HG02885 (cell line): ENCODE results near the gene HSD17B11.
"Not testable (repeated sequence)": the region's sequence is repeated elsewhere in the genome, so short reads cannot be mapped to it uniquely, and the experiment has no call there.

Experiments
- ATAC-seq: cut with Tn5 transposase; IDR thresholded peaks from one replicate; pipeline ENCODE4 v1.9.1; 2021; ENCODE audit warnings: mild to moderate bottlenecking; ENCODE audit not compliant: unreplicated experiment, poor library complexity

HSD17B11 gene, protein sequence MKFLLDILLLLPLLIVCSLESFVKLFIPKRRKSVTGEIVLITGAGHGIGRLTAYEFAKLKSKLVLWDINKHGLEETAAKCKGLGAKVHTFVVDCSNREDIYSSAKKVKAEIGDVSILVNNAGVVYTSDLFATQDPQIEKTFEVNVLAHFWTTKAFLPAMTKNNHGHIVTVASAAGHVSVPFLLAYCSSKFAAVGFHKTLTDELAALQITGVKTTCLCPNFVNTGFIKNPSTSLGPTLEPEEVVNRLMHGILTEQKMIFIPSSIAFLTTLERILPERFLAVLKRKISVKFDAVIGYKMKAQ

DNA sequence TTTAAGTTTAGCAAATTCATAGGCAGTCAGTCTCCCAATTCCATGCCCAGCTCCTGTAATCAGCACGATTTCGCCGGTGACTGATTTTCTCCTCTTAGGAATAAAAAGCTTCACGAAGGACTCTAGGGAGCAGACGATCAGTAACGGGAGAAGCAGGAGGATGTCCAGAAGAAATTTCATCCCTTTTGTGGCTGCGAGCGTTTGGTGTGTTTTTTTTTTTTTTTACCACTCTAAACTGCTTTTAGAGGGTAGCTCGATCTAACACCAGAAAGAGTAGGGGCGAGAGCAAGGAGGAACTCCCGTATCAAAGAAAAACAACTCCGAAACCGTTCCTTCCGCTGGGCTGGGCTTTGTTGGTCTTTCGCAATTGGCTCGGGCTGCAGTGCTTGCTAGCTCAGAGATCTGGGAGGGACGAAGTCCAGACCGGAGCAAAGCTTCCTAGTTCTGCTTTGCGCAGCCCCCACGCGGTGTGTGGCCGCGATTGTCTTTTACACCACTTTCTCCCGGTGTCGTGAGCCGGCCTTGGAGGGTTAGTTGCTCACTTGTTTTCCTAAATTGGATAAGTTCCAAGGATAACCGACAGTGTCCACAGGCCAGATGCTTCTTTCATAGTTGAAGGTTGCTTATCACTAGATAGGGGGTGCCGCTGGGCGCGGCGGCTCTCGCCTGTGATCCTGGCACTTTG lies at the start of gene HSD17B11:
HSD17B11 (minus strand) TSS at position 298 of the 685 bp plus-strand sequence; CDS start at position 180, 118 bp downstream.
- peak; percentile 99 for ATAC-seq

DNA sequence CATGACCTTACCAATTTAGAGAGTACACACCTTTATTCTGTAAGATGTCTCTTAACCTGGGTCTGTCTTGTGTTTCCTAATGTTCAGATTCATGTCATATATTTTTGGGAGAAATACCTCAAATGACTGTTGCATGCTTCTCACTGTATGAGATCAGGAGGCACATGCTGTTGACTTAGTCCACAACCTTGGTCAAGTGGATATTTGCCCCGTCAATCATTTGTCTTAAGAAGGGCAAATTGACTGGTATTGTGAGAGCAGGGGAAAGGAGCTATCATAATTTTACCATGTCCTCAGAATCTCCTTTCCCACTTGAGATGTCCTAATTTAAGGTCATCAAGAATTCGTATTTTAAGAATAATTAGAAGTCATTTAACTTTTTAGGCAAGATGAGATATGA lies 42.4 kb upstream of the HSD17B11 start:
- ATAC-seq = no peak

DNA sequence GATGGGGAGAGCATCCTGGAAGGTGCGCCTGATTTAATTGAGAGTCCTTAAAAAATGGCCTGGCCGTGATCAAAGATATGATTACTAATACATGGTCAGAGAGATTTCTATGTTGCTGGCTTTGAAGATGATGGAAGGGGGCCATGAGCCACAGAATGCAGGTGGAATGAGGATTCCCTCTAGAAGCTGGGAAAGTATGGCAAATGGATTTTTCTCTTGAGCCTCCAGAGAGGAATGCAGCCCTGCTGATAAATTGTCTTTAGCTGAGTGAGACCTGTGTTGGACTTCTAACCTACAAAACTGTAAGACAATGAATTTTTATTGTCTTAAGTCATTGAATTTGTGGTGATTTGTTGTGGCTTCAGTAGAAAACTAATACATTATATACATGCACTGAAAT lies 39.0 kb upstream of the HSD17B11 start:
- no peak for ATAC-seq

DNA sequence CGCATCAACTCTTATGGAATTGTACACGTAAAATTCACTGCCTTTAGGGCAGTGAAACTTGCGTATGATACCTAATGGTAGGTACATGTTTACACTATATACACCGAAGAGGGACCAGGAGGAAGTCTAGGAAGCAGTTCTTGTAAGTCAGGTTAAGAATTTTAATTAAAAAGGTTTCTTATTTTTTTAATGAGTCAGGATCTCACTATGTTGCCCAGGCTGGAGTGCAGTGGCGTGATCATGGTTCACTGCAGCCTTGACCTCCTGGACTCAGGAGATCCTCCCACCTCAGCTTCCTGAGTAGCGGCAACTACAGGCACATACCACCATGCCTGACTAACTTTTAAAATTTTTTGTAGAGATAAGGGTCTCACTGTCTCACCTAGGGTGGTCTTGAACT lies 38.0 kb upstream of the HSD17B11 start:
- no peak for ATAC-seq

DNA sequence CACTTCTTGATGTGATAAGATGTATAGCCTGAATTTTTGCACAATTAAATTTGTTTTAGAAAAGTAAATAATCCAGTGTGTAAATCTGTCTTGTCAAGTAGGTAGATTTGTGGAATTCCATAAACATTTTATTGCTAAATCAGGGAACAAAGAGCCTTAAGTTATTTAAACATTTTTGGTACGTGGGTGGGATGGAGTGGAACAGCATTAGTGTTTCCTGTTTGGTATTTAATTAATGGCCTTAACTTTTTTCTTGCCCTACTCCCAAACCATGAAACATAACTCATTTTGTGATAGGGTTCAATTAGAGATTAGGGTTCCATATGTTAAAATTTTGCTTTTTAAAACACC lies 36.5 kb upstream of the HSD17B11 start:
- ATAC-seq = no peak

DNA sequence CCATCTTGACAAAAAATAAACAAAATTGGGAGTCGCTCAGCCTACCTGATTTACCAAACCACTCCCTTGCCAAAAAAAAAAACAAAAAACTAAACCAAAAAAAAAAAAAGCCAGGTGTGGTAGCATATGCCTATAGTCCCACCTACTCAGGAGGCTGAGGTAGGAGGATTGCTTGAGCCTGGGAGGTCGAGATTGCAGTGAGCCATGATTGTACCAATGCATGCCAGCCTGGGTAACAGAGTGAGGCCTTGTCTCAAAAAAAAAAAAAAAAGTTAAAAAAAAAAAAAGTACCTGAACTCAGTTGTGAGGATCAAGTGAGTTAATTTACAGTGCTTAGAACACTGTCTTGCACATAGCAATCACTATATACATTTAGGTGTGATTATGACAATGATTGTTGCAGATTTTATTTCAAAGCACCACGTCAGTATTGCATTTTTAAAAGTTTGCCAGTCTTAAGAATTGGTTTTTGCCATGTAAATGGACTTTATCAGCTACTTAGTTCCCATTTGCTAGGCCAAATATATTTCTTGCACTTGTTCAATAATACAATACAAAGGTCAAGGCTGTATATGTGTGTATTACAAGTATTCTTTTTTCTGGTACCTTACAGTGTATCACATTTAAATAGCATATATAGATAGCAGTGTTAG lies 36.0 kb upstream of the HSD17B11 start:
- ATAC-seq = no peak

DNA sequence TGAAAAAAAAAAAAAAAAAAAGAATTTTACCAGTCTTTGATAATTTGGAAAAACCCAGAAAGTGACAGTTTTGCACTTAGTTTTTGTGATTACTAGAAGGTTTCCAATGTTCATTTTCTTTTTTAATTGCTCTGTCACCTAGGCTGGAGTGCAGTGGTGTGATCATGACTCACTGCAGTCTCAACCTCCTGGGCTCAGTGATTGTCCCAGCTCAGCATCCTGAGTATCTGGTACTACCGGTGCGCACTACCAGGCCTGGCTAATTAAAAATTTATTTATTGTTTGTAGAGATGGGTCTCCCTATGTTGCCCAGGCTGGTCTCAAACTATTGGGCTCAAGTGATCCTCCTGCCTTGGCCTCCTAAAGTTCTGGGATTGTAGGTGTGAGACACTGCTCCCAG lies 34.7 kb upstream of the HSD17B11 start:
- ATAC-seq = no peak

DNA sequence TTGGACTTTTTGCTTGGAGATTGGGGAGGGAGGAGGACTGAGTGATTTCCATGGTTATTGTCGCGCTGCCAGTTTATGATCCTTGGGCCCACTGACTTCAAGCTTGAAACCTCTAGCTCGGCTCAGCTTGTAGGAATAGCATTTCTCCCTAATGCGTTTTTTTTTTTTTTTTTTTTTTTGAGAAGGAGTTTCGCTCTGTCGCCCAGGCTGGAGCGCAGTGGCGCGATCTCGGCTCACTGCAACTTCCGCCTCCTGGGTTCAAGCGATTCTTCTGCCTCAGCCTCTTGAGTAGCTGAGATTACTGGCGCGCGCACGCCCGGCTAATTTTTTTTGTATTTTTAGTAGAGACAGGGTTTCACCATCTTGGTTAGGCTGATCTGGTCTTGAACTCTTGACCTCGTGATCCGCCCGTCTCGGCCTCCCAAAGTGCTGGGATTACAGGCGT lies 33.1 kb upstream of the HSD17B11 start:
- not testable (repeated sequence) for ATAC-seq

DNA sequence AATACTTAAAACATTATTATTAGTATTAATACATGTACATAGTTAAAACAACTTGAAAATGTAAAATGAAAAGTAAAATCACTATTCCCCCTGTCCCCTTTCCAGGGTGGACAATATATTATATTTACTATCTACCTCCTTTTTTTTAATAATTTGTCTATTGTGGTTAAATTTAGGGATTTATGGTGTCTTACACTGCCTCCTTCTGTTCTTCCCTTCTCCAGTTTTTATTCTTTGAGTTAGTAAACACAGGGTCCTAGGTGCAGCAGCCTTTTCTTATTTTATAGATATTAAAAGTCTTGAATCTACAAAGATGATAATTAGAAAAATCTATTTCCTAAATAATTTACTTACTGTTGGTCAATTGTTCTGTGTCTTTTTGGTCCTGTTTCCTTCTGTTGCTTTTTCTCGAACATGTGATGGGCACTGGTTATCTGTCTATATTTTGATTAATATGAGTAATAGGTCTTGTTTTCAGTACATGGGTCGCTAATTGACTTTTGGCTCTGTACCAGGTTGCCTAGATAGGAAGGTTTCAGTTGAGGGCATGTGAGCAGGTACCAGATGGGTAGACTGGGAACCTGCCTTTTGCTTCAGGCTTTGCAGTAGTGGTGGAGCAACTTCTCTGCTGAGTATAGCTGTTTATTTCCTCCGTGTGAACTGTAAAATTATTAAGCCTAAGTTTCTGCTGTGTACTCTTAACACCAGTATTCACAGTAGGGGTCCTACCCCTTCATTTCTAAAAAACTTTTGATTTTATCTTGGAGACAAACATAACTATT lies 32.5 kb upstream of the HSD17B11 start:
- ATAC-seq = no peak

DNA sequence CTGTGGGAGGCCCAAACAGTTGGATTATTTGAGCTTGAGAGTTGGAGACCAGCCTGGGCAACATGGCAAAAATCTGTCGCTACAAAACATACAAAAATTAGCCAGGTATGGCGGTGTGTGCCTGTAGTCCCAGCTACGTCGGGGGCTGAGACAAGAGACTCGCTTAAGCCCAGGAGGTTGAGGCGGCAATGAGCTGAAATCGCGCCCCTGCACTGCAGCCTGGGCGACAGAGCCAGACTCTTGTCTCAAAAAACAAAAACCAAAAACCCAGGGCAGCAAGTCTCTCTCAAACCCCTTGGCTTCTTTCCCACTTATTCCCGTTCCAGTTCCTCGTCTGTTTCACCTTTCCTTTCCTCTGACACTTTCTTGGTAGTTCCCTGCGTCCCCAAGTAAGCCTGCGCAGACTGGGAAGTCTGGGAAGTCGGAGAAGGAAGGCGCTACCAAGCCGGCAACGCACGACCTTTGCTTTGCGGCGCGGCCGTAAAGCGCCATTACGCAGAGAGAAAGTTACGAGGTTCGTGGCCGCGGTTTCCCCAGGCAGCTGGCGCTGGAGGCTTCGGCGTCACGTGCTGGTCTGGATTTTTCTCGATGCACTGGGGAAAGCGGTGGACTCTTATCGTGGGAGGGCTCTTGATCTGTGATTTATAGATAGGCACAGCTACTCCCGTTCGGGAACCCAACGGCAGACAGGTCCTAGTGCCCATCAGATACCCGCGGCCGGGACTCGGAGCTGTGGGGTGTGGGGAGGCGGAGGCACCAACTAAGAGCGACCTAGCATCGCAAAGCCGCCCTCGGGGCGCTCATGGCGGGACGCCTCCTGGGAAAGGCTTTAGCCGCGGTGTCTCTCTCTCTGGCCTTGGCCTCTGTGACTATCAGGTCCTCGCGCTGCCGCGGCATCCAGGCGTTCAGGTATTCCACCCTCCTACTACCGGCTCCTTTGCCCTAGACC lies 31.4 kb upstream of the HSD17B11 start, which contains the start of gene NUDT9:
NUDT9 (plus strand) TSS at position 470 of the 949 bp plus-strand sequence; CDS start at position 803, 333 bp downstream.
- peak; percentile 83 for ATAC-seq

DNA sequence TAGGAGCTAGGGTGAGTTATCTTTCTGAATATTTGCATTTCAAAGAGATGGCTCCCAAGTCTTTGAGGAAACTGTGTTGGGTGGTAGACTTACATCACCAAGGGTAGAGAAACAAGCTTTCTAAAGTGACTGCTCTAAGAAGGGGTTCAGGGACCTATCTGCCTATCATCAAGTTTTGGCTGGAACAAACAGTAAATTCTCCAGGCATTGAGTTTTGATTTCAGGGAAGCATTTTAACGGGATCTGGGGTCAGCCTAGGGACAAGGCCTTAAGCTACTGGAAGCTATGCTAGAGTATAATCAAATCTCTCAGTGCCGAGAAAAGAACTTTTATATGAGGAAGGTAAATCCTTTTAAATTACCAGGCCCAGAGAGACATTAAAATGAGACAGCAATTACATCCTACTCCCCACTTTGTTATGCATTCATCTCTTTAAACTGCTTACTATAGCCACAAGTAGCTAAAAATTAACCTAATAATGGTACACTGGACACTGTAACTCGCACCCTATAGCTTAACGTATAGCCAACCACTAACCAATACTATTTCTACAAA lies 29.4 kb upstream of the HSD17B11 start:
- no peak for ATAC-seq

DNA sequence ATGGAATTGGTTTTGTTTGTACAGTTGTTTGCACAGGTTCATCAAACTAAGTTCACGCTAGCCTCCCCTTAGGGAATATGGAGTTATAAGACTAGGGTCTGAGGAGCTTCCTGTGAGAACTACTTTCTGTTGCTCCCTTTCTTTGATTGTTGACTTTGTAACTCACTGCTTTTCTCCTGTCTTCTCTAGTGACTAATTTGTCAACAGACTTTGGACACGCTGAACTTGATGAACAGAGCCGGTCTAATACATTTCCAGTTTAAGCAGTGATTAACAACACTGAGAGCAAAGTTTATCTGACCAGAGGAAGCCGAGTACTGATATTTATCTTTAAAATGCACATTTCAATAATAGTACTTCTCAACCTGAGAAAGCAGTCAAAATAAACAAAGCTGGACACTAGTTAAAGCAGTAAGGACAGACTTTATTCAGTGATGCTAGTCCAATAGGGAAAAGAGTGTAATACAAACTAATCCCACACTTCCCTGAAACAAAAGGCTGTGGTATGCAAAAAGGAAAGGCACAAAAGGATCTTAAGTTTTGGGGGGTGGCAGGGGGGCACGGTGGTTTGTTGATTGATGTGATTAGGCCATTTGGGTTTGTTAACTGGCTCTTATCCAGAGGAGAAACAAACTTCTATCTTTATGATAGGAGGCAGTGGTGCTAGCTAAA lies 28.7 kb upstream of the HSD17B11 start:
- no peak for ATAC-seq

DNA sequence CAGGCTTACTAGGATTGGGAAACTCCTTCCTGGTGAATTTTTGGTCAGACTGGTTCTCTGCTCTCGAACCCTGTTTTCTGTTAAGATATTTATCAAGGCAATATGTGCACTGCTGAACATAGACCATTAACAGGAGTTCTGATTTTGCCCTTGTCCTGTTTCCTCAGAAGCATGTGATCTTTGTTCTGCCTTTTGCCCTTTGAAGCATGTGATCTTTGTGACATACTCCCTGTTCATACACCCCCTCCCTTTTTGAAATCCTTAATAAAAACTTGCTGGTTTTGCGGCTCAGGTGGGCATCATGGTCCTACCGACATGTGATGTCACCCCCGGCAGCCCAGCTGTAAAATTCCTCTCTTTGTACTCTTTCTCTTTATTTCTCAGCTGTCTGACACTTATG lies 27.4 kb upstream of the HSD17B11 start:
- not testable (repeated sequence) for ATAC-seq

DNA sequence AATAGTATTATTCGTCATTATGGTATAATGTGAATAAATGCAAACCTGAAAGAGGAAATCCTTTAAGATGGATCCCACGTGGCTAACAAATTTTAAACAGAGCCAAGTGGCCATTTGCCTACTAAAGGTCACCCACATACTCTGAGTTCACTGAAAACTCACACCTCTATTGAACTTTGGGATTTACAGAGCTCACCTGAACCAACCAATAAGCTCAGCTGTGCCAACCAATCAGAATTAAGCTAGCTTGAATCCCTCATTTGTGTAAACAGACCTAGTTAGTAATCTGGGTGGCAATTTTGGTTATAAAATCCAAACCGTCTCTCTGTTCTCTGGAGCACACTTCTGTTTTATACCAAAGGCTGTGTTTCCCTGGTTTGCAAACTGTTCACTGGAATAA lies 26.0 kb upstream of the HSD17B11 start:
- ATAC-seq = no peak

DNA sequence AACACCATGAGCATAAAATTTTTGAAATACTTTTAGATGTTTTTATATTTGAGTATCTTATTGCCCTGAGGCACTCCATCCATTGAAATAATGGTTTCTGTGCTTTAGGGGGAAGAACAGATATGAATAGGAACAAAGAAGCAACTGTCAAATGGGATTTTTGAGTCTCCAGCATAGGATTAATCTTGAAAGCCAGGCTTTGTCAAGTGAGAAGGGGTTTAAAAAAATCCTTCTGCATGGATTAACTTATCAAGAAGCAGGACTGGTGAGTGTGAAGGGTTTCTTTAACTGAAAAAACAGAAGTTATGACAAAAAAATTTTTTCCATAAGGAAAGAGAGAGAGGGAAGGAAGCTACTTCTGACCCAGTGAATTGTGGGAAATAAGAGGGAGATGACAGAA lies 23.8 kb upstream of the HSD17B11 start:
- no peak for ATAC-seq

DNA sequence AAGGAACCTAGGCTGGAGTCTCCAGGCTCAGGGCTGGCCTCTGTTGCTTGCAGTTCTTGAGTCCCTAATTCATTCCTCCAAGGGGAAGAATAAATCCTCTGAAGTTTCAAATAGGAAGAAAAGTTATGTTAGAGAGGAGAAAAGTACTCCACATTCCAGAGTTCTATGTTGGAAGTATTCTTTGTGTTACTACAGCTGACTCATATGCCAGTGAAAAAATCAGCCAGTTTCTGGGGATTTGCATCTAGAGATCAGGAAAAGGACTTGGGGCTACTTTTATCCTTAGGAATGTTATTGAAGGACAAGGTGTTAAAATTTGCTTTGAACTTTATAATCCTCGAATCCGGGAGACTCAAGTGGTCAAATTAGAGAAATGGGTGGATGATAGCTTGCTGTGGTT lies 19.7 kb upstream of the HSD17B11 start:
- no peak for ATAC-seq

DNA sequence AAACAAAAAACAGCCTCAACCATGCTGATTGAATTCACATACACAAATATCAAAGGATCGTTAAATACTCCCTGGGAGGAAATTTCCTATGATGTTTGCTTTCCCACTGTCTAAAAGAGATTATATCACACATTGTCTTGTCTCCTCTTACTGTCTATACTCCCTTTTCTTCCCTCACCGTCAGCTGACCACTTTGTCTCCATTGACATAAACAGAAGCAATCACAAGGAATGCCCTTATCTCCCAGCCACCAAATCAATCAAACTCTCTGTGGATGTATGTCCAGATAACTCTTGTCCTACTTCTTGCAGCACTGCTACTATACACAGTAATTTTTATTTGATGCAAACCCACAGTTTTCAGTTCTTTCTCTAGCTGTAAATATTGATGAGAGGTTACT lies 19.2 kb upstream of the HSD17B11 start:
- no peak for ATAC-seq

DNA sequence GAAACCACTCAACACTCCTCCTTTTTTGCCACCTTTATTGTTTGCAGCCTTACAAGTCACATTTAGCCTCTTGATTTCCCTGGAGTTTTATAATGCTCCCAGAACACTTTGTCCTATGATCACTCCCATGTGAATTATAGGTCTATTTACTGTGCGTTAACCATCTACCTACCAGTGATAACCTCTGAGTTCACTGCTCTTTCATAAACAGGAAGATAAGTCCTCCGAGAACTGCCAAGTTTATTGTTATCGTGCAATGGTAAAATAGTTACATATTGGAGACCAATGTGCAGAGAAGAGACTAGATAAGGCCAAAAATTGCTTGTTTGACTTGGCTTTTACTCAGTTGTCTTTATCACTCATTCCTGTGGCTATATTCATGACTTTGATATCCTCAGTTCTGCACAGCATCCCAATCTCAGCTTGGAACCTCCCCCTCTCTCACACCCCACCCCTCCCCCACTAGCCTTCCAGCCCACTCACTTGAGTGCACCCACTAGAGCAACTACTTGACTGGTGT lies 18.5 kb upstream of the HSD17B11 start:
- ATAC-seq = no peak
